OCI-LY3 (cell line): ENCODE measurements around the gene HIRIP3.

Source experiments
- CTCF ChIP-seq: fragments of 200-600, 300-600 bp; sonication (generic); IDR thresholded peaks from 2 replicates; pipeline ENCODE4 v1.5.1; 2014; ENCODE audit warnings: antibody characterized with exemption, low read length, low read depth
- EZH2phosphoT487 ChIP-seq: fragments of 200-600 bp; shearing (Covaris generic); IDR thresholded peaks from 2 replicates; pipeline ENCODE4 v1.6.1; 2018; ENCODE audit warnings: antibody characterized with exemption, mixed run types, low read depth

- TF ChIP-seq EZH2phosphoT487 (no peak), CTCF (no peak)
Observed at GRCh38 chr16:30009085-30009862, 13.9 kb upstream of the HIRIP3 start.
